DMS53 treated with DMSO at 0.1 percent for 48 hours (cell line): ENCODE data around the gene RTN4RL2.
"Not testable (repeated sequence)": the region's sequence is repeated elsewhere in the genome, so short reads cannot be mapped to it uniquely, and the experiment has no call there.

ENCODE experiments used
- DNase-seq: peaks from one replicate; lab custom pipeline; 2025; ENCODE audit not compliant: unreplicated experiment; lab: John Stamatoyannopoulos, UW

RTN4RL2 gene

DNA sequence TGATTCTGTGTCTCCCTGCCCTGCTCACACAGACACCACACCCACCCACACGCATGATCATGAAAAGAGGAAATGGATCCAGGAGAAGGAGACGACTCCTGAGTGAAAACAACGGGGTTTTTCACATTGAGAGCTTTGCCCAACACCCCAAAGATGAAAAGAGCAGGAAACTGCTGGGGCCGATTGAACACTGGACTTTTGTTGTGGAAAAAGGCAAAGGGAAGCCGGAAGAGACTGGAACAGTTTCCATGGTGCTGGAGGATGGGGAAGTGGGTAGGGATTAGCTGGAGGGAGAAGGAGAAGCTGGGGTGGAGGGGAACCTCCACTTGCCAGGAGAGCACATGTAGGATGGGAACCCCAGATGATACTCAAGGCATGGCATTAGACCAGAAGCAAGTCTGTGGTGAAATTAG is 28.2 kb upstream of the RTN4RL2 start:
- no peak for DNase-seq

DNA sequence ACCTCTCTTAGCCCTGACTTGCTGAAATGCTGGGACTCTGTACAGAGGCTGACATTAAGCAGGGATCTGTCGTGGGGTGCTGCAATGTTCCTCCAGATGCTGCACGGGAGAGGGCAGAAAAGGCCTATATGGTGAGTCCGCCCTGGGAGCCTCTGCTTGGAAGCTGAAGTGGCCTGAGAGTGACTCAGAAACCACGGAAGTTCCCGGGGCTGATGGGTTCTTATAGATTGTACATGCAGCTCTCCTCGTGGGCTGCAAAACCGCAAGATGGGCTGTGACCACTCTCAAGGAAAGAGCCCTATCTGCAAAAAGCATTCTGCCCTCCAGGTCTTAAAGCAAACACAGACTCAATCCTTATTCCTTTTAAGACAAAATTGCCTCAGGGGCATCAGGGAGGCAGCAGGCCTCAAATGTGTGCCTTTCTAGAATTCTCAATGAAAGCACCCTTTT is 27.6 kb upstream of the RTN4RL2 start:
- DNase-seq = no peak

DNA sequence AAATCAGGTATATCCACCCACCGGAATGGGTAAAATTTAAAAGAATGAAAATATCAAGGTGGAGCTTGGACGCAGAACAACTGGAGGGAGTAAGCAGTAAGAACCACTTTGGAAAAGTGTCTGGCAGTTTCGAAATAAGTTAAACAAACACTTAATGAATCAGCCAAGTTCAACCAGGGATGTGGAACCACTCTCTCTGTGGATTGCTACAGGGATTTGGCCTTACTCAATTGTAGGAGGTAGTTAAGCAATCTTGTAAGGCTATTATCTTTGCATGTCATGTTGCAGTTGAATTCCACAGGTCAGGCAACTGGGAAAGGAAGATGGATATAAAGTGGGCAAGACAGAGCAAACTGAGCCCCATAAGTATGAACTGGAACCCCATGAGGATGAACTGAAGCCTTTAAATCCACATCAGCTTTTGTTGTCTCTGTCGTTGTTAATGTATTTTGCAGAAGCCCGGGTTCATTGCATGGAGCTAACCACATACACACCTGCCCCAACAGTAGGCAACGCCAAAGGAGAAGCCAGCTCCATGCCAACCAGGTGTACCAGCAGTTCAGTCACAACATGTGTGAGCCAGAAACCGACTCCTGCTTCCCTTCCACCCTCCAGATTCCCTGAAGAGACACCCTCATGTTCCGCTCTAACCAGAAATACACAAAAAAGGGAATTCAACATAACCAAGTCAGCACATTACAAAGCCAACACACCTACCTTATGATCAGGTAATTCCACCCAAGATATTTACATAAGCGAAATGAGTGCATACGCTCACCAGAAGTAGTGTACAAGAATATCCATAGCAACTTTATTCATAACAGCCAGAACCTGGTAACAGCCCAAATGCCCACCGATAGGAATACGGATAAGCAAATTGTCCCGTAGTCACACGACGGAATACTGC is 25.4 kb upstream of the RTN4RL2 start:
- no peak for DNase-seq

DNA sequence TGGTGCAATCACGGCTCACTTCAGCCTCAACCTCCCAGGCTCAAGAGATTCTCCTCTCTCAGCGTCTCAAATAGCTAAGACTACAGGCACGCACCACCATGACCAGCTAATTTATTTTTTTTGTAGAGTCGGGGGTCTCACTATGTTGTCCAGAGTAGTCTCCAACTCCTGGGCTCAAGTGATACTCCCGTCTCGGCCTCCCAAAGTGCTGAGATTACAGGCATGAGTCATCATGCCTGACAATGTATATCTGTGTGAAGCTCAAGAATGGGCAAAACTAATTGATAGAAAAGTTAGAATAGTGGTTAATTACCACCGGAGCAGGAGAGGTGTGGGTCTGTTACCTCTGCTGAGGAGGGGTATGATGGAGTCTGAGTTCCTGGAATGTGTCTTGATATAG is 24.3 kb upstream of the RTN4RL2 start:
- DNase-seq = no peak

DNA sequence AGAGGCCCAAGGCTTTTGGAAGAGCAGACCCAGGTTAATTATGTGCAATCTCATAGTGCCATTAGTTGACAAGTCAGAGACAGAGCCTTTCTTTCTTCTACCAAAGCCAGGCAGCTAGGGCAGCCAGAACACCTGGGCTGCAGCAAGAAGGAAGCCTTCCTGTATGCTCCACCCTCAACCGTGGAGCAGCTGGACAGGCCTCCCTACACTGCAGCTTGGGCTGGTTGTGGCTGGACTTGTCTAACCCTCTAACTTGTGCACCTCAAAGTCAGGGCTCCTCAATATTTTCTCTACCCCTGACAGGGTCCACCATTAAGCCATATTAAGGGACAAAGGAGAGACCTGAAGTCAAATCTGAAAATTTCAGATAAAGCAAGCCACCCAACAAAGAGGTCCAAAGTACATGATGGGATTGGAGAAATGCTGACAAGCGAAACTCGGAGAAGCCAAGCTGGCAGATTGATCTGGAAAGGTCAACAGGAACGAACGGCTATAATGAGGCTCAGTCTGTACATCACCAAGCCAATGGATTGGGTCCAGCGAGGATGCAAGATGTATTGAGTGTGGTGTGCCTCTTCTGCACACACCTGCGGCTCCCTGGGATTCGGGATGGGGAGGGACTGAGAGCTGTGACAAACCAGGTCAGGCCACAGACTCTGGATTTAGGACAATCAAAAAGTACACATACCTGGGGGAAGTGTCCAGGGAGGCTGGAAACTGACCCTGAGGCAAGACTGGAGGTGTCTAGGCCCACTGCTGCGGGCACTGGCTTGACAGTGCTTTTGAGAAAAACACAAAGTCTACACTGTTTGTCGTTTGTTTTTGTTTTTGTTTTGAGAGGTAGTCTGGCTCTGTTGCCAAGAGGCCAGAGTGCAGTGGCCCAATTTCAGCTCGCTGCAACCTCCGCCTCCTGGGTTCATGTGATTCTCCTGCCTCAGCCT is 21.7 kb upstream of the RTN4RL2 start:
- DNase-seq = no peak

DNA sequence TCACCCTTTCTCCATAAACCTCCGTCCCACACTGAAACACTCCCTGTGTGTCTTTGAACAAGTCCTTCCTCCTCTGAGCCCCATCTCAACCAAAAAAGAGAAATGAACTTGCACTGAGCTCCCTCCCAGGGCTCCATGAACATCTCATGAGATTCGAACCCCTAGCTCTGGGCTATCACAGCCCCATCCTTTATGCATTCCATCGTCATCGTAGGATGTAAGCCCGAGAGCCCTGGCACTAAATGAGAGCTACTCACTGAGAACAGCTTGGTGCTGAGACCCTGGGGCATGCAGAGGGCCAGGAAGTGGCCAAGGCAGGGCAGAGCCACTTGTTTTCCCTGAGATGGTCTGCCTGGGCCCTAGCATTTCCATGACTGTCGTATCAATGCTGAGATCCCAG is 20.5 kb upstream of the RTN4RL2 start:
- no peak for DNase-seq

DNA sequence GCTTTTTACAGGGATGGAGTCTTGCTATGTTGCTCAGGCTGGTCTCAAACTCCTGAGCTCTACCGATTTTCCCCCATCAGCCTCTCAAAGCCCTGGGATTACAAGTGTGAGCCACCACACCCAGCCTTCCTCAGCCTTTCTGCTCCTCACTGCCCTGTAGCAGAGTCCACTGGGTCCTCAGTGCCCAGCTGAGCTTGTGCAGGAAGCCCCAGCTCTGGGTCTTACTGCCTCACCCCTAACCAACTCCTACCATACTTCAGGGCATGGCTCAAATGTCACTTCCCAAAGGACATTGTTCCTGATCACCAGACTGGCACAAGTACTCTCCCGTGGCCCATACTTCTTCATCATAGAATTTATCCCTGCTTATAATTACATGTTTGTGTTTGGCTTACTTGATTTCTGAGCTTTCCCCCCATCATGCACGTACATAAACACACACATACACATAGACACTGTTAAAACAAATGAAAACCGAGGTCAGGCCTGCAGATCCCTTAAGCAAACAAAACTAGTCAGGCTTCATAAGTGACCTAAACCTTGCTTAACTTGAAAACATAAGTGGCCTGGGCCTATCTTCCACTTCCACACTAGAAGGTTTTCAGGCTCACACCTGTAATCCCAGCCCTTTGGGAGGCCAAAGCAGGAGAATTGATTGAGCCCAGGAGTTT is 19.4 kb upstream of the RTN4RL2 start:
- DNase-seq = peak; percentile 36

DNA sequence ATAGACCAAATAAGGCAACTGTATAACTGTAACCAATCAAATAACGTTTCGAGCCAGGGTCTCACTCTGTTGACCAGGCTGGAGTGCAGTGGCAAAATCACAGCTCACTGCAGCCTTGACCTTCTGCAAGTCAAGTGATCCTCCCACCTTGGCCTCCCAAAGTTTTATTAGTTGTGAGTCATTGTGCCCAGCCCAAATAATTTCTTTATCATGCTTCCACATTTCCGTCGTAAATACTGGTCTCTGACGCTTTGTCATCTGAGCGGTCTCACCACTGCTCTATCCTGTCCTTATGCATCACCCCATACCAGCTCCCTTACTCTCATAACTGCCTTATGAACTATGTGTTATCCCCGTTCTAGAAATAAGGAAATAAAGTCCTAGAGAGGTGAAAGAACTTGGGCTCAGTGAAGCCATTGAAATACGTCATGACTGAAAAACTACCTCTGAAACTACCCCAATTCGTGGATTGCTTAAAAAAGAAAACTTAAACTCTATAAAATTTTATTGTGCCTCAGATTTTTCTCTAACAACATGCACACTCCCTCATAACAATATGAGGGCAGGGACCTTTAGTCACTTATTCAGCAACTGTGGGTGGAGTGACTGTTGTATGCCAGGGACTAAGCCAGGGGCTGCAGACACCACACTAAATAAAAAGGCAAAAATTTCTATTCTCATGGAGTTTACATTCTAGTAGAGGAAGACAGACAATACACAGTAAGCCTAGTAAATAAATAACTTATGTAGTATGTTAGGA is 15.8 kb upstream of the RTN4RL2 start:
- no peak for DNase-seq

DNA sequence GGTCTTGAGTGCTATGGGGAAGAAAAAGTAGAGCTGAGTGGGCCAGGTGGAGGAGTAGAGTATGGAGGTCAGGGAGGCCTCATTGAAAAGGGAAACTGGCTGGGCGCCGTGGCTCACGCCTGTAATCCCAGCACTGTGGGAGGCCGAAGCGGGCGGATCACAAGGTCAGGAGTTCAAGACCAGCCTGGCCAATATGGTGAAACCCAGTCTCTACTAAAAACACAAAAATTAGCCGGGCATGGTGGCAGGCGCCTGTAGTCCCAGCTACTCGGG is 15.3 kb upstream of the RTN4RL2 start:
- not testable (repeated sequence) for DNase-seq

DNA sequence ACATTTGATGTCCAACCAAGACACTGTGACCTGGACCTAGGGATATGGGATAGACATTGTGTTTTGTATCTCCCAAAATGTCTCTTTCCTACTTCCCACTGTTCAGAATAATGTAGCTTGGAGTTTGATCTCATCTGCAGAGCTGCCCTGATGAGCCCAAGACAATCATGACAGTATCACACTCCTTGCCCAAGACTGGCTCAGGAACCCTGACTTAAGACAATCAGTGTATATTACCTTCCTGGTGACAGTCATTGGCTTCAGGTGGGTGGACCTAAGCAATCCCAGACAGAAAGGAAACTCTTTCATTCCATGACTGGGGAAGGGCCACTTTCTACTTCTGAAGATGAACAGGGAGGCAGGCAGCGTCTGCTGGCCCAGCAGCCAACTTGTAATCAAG is 14.3 kb upstream of the RTN4RL2 start:
- no peak for DNase-seq

DNA sequence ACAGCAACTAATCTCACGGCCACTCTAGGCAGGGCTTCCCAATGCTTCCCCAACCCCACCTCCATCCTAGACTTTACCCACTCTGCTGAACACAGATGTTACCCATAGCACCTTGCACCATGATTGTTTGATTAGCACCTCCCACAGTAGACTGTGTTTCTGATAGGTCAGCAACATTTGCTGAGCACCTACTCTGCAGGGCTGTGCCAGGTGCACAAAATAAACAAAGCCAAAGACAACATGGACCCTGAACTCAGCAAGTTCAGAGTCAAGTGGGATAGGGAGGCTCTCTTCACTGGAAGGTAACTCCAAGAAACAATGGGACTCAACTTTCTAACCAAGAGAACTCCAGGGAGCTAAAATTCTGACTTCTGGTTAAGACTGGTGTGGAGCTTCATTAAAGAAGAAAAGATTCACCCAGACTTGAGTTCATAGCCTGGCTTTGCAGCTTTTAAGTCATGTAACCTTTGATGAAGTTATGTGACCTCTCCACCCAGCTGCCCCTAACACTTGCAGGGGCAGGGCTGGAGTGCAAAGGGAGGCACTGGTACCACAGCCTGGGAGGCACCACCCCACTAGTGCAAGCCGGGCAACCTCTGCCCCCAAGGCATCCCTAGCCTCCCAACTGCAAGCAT is 6.7 kb upstream of the RTN4RL2 start:
- DNase-seq = peak; percentile 45

DNA sequence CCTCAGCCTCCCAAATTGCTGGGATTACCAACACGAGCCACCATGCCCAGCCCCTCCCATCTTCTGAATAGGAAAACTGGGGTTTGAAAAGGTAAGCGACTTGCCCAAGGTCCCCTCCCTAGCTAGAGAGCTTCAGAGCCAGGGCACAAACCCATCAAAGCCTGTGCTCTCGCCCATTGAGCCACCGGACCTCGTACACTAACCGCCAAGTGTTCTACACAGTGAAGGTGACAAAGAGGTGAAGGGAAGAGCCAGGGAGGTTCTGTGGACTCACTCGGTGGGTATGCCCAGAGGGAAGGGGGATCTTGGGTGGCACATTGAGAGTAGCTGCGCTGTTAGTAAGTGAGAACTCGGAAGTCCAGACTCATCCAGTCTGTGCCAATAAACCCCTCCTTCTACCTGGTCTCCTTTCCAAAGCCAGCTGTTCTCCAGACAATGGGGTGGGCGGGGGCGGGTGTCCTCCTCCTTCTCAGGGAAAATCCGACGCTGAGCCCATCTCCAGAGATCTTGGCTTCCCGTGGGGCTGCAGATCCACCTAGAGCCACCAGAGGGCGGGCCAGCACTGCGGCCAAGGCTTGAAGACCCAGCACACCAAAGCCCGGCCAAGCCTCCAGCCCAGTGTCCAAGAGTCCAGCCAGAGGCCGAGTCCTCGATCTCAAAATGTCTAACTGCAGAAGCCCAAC is 3.2 kb upstream of the RTN4RL2 start:
- DNase-seq = no peak

DNA sequence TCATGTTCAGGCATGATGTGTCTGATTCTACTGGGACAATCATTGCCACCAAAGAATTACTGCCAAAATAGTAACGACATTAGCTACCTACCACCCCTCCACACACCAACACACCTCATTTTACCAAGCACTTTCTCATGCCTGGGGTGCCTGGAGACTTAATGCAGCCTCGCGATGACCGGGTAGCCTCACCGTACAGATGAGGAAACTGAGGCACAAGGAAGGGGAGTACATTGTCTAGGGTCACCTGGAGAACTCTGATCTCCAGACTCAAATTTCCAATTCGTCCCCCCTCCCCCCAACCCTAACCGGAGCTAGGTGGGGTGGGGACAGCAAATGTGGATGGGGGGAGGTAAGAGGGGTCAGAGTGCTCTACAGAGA is 2.7 kb upstream of the RTN4RL2 start:
- DNase-seq = no peak

DNA sequence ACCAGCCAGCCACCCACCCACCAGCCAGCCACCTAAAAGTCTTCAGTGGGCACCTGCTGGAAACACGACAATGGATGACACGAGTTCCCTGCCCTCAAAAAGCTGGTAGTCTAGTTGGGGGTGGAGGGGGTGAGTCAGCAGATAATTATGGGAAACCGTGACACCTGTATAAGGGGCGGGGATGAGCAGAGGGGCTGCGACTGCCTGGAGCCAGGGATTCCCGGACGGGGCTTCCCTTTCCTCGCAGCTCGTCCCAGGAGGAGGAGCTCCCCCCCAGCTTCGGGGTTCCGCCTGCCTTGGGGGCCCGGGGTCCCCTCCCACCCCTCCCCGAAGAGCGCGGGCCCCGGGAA is 2.3 kb upstream of the RTN4RL2 start:
- DNase-seq = no peak

DNA sequence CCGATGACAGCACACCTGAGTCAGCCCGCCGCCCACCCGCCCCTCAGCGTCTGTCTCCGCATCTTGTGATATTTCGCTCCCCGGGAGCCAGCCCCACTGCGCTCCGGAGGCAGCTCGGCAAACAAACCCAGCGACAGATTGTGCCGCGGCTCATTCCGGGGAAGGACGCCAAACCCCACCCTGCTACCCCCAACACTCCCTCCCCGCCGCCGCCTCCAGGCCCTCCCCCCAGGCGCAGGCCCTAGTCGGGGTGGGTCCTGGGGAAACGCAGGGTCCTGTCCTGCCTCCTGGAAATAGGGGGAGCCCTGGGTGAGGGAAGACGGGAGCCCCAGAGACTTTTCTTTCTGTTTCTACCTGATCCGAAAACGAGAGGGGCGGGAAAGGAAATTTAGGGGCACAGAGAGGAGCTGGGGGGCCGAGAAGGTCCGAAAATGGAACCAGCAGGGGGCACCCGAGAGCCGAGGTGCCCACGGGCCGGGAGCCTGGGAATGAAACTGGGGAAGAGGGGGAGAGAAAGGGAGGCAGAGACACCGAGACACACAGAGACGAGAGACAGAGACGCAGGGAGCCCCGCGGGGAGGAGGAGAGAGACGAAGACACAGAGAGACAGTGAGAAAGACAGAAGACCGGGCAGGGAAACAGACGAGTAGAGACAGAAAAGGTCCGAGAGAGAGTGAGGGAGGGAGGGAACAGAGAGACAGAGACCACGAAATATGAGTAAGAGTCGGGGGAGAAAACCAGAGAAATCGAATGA is 1.7 kb upstream of the RTN4RL2 start:
- no peak for DNase-seq

DNA sequence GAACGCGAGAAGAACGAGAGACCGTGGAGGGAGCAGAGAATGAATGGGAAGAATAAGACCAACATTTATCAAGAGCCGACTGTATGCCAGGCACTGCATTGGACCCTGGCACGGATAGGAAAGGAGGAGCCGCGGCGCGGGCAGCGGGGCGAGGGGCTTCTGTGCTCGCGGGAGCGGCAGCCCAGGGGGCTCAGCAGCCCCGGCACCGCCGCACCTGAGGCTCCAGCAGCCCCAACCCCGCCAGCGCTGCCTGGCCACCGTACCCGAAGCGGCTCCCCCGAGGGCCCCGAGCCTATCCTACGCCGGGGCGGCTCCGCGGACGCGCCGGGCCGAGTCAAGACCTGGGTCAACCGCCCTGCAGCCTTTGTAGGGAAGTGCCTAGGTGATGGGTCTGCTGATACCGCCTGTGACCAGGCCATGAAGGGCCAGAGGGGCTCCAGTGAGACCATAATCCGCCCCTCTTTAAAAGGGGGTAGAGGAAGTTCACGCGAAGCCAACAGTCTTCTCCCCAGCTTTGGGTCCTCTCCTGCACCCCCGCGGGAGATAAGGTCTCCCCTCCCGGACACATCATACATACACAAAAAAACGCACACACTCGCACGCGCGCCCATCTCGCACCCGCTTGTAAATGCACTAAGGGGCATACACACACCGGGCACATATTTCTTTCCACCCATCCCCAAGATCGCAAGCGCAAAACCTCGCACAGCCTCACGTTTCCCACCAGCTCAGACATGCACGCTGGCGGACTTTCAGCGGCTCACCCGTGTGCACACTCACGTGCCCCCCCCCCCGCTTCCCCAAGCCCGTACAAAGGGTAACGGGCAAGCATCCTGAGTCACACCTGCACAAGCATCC is 935 bp upstream of the RTN4RL2 start:
- DNase-seq = no peak

DNA sequence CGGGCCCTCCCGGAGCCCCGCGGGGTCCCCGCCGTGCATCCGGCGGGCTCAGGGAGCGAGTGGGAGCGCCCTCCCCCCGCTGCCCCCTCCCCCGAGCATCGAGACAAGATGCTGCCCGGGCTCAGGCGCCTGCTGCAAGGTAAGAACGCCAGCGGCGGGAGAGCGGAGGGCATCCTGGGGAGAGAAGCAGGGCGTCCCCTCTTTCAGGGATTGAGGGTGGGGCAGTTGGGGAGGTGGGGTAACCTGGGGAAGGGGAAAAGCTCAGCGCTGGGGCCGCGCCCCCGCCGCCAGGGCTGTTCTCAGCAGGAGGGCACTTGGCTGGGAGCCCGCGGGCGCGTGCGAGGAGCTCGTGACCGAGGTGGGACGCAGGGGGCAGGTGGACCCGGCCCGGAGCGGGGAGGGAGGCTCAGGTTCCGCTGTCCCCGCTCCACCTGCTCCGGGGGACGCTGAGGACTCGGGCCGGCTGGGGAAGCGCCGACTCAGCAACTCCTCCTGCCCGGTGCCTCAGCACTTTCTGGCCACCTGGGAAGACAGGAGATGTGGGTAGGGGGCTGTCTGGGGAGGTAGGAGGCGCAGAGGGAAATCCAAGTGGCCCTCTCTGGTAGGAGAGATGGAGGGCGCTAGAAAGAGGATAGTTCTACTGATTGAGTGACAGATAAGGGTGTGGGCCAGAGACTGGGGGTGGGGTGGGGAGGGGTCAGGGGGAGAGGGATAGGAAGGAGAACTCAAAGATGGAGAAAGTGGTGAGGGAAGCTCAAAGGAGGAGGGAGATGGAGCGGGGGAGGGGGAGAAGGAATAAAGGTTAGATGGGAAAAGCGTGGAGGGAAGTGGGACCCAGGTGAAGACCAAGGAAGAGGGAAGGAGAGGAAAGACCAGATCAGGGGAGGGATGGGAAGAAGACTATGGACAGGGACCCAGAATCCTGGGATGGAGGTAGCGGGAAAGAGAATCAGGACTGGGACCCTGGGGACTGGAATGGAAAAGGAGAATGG is 726 bp downstream of the RTN4RL2 start:
- DNase-seq = no peak
